ENCODE data around the gene SYNJ1. TPM values are rescaled to one million over a fixed set of nuclear protein-coding genes. Genes with fewer than 3 reads are reported as not detected.
"Not testable (repeated sequence)": the region's sequence is repeated elsewhere in the genome, so short reads cannot be mapped to it uniquely, and the experiment has no call there.

Gene SYNJ1
- total and polyA plus RNA-seq, 7 donors: 5.9 to 14.8 (median 10.8) TPM

GRCh38 chr21:32641710-32642698, 85.8 kb downstream of the SYNJ1 start:
- Histone ChIP-seq H3K27ac (no peak overlapping the region), H3K9me3 (no peaks in the 10 kb centered on the region), H3K4me3 (no peak overlapping the region), H3K4me1 (no peaks in the 10 kb centered on the region), H3K36me3 (ENCODE audit: insufficient read depth in 1 of 2, low read depth in 1 of 2) (peaks cover 12 to 98% of the 10 kb centered on the region in 2 donors), H3K27me3 (ENCODE audit: insufficient read depth in 3 of 3, low read length in 2 of 3) (no peaks in the 10 kb centered on the region)
- no peak for DNase-seq
- TF ChIP-seq, protein P1, sequence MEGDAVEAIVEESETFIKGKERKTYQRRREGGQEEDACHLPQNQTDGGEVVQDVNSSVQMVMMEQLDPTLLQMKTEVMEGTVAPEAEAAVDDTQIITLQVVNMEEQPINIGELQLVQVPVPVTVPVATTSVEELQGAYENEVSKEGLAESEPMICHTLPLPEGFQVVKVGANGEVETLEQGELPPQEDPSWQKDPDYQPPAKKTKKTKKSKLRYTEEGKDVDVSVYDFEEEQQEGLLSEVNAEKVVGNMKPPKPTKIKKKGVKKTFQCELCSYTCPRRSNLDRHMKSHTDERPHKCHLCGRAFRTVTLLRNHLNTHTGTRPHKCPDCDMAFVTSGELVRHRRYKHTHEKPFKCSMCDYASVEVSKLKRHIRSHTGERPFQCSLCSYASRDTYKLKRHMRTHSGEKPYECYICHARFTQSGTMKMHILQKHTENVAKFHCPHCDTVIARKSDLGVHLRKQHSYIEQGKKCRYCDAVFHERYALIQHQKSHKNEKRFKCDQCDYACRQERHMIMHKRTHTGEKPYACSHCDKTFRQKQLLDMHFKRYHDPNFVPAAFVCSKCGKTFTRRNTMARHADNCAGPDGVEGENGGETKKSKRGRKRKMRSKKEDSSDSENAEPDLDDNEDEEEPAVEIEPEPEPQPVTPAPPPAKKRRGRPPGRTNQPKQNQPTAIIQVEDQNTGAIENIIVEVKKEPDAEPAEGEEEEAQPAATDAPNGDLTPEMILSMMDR (IDR thresholded peaks at IDR 0.05): no peak
- ATAC-seq: no peak
- intact Hi-C loops (cut with DNase I): no loop called here
- WGBS, 3 donors: 77 to 86% (median 79%) methylated on average over 10 of the region's 10 CpGs

DNA sequence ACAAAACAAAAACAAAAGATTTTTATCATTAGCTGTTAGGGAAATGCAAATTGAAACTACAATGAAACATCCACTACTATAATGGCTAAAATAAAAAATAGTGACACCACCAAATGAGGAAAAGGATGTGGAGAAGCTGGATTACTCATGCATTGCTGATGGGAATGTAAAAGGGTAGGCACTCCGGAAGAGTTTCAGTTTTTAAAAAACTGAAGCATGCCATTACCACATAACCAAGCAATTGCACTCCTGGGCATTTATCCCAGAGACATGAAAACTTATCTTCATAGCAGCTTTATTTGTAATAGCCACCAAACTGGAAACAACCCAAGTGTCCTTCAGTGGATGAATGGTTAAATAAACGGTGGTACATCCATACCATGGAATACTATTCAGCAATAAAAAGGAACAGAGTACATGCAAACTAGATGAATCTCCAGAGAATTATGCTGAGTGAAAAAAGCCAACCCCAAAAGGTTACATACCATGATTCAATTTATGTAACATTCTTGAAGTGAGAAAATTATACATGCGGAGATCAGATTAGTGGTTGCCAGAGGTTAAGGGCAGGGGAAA, 101.1 kb downstream of the SYNJ1 start:
- 89 to 94% (median 93%) methylated on average over 3 of the region's 3 CpGs for WGBS, 3 donors
- no peak overlapping the region for H3K27ac ChIP-seq
- H3K4me3 ChIP-seq: no peak overlapping the region
- peaks cover 3 to 25% of the 10 kb centered on the region in 2 donors for H3K36me3 ChIP-seq (ENCODE audit: insufficient read depth in 1 of 2, low read depth in 1 of 2)
- peaks cover 0 to 3% (median 0%) of the 10 kb centered on the region in 3 donors for H3K27me3 ChIP-seq (ENCODE audit: insufficient read depth in 3 of 3, low read length in 2 of 3)
- DNase-seq (no peak), ATAC-seq (no peak)
- TF ChIP-seq, protein P1 (IDR thresholded peaks at IDR 0.05): no peak
- no peaks in the 10 kb centered on the region for H3K4me1 ChIP-seq
- no peaks in the 10 kb centered on the region for H3K9me3 ChIP-seq
- intact Hi-C loops (cut with DNase I): no loop called here

DNA sequence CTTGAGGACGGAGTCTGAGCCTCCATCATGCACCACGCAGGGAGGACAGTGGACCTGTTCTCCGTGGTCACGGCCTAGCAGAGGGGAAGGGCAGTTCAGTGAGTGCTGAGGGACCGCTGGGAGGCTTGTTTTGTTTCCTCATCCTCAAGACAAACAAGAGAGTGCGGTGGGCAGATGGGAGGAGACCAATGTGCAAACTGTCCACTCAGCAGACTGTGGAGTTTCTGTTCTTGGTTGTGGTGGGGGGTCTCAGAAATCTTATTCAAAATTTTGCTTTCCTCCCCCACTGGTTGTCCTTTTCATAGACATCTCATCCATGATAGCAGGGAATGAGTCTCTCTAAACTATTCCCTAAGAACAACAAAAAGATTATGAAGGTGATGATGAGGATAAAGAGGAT, 109.6 kb downstream of the SYNJ1 start:
- intact Hi-C loops (cut with DNase I); H3K27ac ChIP-seq; H3K27me3 ChIP-seq (ENCODE audit: insufficient read depth in 3 of 3, low read length in 2 of 3); DNase-seq; H3K4me3 ChIP-seq; H3K36me3 ChIP-seq (ENCODE audit: insufficient read depth in 1 of 2, low read depth in 1 of 2); ATAC-seq; H3K4me1 ChIP-seq; H3K9me3 ChIP-seq: not testable (repeated sequence)
- WGBS, 3 donors: 68 to 78% (median 72%) methylated on average over 6 of the region's 6 CpGs

DNA sequence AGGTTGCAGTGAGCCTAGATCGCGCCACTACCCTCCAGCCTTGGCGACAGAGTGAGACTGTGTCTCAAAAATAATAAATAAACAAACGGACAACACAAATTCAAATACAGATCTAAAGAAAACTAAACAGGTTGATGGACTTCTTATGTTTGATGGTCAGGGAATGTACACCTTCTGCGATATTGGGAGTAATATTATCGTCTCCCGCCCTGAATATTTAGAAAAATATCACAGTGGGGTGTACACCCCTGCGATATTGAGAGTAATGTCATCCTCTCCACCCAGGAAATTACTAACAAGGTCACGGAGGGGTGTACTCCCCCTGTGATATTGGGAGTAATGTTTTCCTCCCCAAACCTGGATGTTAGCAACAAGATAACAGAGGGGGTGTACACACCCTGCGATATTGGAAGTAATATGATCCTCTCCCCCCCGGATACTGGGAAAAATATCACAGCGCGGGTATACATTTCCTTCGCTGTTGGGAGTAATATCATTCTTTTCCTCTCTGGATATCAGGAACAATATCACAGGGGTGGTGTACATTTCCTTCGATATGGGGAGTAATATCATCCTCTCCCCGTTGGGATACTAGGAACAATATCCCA, 114.3 kb downstream of the SYNJ1 start:
- intact Hi-C loops (cut with DNase I): loop anchor here in 1 of 2 donors (5.0 kb wide), 1 partner anchor 881 kb away; the partner anchor contains the start of gene SCAF4
- peaks cover 0 to 16% of the 10 kb centered on the region in 2 donors for H3K36me3 ChIP-seq (ENCODE audit: insufficient read depth in 1 of 2, low read depth in 1 of 2)
- TF ChIP-seq, protein P1 (IDR thresholded peaks at IDR 0.05): no peak
- peak overlapping the region; percentile 73 for H3K27ac ChIP-seq
- peak overlapping the region; percentile 79 for H3K4me3 ChIP-seq
- peaks cover 4% of the 10 kb centered on the region for H3K4me1 ChIP-seq
- WGBS, 3 donors: 64 to 67% (median 67%) methylated on average over 16 of the region's 16 CpGs
- ATAC-seq (no peak), DNase-seq (no peak)
- H3K27me3 ChIP-seq (ENCODE audit: insufficient read depth in 3 of 3, low read length in 2 of 3): no peaks in the 10 kb centered on the region
- H3K9me3 ChIP-seq: no peaks in the 10 kb centered on the region

DNA sequence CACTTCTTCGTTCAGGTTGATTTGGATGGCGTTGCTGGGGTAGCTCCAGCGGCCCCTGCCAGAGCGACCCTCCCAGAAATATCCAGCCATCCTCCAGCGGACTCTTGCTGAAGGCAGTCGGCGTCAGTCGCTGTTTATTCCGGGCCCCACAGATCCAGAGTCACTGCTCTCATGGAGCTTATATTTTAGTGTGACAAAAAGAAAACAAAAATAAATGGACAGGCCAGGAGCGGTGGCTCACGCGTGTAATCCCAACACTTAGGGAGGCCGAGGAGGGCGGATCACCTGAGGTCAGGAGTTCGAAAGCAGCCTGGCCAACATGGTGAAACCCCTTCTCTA, 114.8 kb downstream of the SYNJ1 start:
- H3K4me3 ChIP-seq: peak overlapping the region; percentile 79
- H3K36me3 ChIP-seq (ENCODE audit: insufficient read depth in 1 of 2, low read depth in 1 of 2): peaks cover 0 to 22% of the 10 kb centered on the region in 2 donors
- no peaks in the 10 kb centered on the region for H3K27me3 ChIP-seq (ENCODE audit: insufficient read depth in 3 of 3, low read length in 2 of 3)
- no peak for DNase-seq
- intact Hi-C loops (cut with DNase I): loop anchor here in 1 of 2 donors (5.0 kb wide), 1 partner anchor 881 kb away; the partner anchor contains the start of gene SCAF4
- peak overlapping the region; percentile 73 for H3K27ac ChIP-seq
- WGBS, 3 donors: 2 to 4% (median 3%) methylated on average over 15 of the region's 15 CpGs
- no peaks in the 10 kb centered on the region for H3K9me3 ChIP-seq
- H3K4me1 ChIP-seq: peaks cover 4% of the 10 kb centered on the region
- ATAC-seq: peak in 2 of 4 donors; percentile 20 to 48
- TF ChIP-seq, protein P1 (IDR thresholded peaks at IDR 0.05): no peak

Measured in psoas muscle (tissue), 8 donors.